ENCODE data around the gene FAM184A.
"Not testable (repeated sequence)": the region's sequence is repeated elsewhere in the genome, so short reads cannot be mapped to it uniquely, and the experiment has no call there.

FAM184A gene

GRCh38 chr6:119097815-119098361 is 19.4 kb upstream of the FAM184A start:
- DNase-seq, result not testable (repeated sequence)

GRCh38 chr6:119096721-119097565 is 18.5 kb upstream of the FAM184A start:
- DNase-seq, result no peak

DNA sequence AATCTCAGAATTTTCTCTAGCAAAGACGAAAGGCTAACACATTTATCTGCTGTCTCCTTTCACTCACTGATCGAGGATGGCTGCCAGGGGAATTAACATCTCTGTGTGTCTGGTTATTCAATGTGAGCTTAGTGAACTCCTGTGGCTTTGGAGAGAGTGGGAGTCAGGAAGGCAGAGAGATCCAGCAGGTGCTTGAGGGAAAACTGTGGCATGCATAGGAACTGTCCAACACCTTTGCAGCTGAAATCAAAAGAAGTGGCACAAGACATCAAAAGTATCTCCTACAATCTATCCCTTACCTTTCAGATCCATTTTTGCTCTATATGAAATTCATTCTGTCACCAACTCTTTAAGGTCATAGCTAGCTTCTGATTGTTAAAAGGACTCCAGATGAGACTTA is 11.8 kb upstream of the FAM184A start:
- DNase-seq, result no peak

GRCh38 chr6:119084784-119085183 is 6.3 kb upstream of the FAM184A start:
- no peak for DNase-seq

GRCh38 chr6:119083007-119083406 is 4.5 kb upstream of the FAM184A start:
- DNase-seq, result no peak

GRCh38 chr6:119079283-119079809 is 882 bp upstream of the FAM184A start:
- DNase-seq, result peak; percentile 71

GRCh38 chr6:119077643-119078375 is 655 bp downstream of the FAM184A start:
- peak; percentile 70 for DNase-seq

- DNase-seq, result no peak
Observed at GRCh38 chr6:119077391-119077642, 1.1 kb downstream of the FAM184A start.

DNA sequence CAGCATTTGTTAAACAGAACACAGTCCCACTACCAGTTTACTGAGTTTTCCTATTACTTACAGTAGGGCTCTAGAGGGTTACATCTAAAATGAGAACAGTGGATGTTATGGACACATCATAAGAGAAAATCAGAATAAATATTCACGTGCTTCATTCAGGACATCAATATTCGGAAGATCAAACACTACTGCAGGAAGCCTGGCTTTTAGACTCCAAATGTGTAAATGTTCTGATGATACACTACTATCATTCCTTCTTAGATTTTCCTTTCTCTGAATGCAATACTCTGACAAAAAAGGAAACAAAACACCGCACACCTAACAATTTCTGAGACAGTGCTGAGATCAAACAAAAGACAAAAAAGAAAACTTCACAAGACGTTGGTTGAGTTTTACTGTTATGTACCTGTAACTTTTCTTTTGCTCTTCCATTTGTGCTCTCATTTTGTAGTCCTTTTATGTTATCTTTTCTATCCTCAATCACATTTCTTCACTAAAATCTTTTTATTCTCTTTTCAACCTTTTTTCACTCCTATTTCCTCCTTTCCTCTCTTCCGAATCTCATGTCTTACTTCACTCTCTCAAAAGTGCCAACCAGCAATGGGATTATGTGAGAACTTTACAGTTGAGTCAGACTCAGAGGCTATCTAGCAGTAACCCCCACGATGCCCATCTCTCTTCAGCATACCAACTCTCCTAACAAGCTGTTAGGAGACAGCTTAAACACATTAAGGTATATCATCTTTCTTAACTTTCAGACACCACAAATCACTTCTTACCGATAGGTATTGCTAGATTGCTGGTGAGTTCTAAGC is 1.7 kb downstream of the FAM184A start:
- DNase-seq, result no peak

DNA sequence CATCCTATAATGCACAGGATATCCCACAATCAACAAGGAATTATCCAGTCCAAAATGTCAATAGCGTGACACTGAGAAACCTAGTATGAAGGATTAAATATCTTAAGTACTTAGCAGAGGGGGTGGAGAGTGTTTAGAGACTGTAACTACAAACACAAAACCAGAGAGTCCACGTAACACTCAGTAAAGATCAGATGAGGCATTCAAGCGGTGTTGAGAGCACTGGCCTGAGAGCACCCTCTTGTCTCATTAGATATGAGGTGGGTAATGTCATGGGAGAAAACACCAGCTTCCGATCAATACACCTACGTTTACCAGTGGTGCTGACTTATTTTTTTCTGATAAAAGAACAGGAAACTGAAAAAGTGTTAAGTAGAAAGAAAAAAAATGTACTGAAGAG is 2.3 kb downstream of the FAM184A start:
- no peak for DNase-seq

- no peak for DNase-seq
Observed at GRCh38 chr6:119075200-119075981, 3.1 kb downstream of the FAM184A start.

DNA sequence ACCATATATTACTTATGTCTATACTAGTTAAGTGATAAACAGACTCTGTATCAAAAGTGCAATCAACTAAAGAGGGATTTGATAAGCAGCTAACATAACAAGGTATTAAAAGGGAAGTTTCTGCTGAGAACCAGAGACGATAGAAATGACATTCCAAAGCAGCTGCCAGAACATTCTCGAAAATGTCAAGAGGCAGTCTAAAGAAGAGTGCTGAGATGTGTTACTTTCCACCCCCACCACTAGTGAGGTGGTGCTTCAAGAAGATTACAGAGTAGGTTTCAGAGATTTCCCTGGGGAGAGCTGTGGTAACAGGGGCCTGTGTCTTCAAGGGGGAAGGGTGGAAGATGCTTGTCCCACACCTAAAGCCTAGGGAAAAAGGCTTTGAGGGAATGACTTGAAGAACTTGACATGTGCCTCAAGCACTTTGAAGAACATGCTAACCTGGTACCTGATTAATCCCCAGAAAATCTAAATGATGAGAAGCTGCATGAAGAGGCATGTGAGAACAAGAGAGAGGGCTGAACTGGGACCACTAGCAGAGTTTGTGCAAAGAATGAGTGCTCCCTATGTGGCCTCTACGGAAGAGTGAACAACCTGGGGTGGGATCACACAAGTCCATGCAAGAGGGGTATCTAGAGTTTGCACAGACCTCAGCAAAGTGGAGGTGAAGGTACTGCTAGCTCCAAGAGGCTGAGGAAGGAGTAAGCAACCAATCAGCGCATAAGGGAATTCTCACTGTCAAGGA is 5.0 kb downstream of the FAM184A start:
- DNase-seq, result no peak

DNA sequence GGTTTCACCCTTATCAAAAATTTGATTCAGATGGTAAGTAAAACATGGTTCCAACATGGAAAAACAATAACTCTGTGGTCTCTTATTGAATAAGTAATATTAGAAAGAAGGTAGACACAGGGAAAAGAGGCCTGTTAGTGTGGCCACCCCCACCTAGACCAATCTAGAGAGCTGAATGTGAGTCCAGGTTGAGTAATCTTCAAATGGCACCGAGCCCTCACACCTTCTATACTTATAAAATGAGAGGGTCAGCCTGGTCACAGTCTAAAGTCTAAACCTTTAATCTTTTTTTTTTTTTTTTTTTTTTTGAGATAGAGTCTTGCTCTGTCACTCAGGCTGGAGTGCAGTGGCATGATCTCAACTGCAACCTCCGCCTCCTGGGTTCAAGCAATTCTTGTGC is 6.9 kb downstream of the FAM184A start:
- no peak for DNase-seq

GRCh38 chr6:119067091-119067490 is 11.4 kb downstream of the FAM184A start:
- no peak for DNase-seq

GRCh38 chr6:119066517-119066916 is 11.9 kb downstream of the FAM184A start:
- no peak for DNase-seq

GRCh38 chr6:119065955-119066354 is 12.5 kb downstream of the FAM184A start:
- no peak for DNase-seq

- no peak for DNase-seq
Observed at GRCh38 chr6:119065382-119065781, 13.1 kb downstream of the FAM184A start.

- no peak for DNase-seq
Observed at GRCh38 chr6:119063491-119063890, 15.0 kb downstream of the FAM184A start.

DNA sequence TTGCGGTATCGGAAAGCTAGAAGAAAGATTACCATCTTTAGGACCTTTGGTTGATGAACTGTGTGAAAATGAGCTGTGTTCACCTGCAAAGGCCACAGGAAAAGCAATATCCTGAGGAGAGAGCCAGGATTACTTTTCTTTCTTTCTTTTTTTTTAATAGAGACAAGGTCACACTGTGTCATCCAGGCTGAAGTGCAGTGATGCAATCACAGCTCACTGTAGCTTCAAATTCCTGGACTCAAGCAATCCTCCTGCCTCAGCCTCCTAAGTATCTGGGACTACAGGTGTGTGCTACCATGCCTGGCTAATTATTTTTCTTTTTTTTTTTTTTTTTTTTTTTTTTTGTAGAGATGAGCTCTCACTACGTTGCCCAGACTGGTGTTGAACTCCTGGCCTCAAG is 17.2 kb downstream of the FAM184A start:
- no peak for DNase-seq

GRCh38 chr6:119060255-119060907 is 18.1 kb downstream of the FAM184A start:
- no peak for DNase-seq

DNA sequence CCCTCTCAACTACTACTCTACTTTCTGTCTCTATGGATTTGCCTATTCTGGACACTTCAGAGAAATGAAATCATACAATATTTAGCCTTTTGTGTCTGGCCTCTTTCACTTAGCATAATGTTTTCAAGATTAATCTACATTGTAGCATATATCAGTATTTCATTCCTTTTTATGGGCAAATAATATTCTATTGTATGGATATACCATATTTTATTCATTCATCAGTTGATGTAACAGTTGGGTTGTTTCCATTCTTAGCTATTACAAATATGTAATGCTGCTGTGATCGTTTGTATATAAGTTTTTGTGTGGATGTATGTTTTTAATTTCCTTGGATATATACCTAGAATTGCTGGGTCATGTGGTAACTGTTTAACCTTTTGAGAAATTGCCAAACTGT is 23.4 kb downstream of the FAM184A start:
- DNase-seq, result no peak

Data from NCI-H2171 treated with DMSO at 0.1 percent for 48 hours (cell line).